HG02798 (cell line): ENCODE data around the gene CDH4.

Experiments
- ATAC-seq: cut with Tn5 transposase; IDR thresholded peaks from one replicate; pipeline ENCODE4 v1.9.1; 2021; ENCODE audit warnings: mild to moderate bottlenecking; ENCODE audit not compliant: unreplicated experiment, poor library complexity

The CDH4 gene

DNA sequence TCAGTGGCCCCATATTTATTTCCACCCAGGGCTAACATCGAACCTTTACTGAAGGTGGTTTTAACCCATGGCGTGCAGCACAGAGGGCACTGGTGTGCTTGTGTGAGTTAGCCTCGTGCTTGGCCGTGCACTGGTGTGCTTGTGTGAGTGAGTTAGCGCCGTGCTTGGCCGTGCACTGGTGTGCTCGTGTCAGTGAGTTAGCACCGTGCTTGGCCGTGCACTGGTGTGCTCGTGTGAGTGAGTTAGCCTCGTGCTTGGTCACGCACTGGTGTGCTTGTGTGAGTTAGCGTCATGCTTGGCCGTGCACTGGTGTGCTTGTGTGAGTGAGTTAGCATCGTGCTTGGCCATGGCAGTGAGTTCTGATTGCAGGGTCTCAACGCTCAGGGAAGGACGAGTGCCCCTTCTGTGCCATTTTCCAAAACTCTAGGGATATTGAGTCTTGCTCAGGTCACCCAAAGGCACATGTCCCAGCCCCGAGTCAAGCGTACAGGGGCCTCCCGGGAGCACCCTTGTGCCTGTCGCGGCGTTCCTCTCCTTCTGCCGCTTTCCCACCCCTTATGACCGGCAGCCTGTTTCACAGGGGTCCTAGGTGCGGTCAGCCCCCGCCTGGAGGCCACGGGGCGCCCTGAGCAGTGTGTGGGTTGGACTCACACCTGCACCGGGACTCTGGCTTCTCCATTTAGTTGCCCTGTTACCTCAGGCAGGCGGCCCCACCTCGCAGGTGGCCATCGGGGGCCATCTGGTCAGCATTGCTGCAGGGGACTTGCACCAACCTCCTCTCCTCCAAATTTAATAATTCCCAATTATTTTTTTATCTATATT, 399.1 kb downstream of the CDH4 start:
- ATAC-seq, result no peak

DNA sequence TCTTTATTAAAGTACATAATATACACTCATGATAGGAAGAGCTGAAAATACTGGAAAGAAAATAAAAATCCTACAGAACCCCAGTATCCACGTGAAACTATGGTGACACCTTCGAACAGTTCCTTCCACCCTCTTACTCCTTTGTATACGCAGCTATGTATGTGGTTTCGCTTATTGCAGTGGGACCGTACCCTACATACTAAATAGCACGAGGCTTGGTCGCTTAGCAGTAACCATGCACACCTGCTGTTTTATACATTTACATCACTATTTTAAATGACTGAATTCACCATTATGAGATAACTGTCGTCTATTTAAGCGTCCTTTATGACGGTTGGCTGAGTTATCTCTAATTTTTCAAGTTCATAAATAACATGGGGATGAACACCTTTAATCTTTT, 400.1 kb downstream of the CDH4 start:
- no peak for ATAC-seq

DNA sequence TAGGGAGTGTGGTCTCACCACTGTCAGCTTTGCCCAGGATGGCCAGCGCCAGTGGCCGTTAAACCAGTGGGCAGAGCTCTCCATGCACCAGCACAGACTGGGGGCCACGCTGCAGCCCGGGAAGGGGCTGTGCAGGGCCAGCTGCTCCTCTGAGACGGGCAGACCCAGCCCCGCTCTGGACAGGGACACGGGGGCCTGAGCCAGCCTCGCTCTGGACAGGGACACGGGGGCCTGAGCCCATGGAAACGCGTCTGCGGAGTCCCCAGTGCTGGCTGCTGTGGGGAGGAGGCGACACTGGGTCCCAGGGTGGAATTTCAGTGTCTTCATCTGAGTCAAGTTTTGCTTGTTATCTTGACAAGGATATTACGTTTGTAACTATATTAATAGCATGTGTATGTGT, 402.7 kb downstream of the CDH4 start:
- no peak for ATAC-seq

DNA sequence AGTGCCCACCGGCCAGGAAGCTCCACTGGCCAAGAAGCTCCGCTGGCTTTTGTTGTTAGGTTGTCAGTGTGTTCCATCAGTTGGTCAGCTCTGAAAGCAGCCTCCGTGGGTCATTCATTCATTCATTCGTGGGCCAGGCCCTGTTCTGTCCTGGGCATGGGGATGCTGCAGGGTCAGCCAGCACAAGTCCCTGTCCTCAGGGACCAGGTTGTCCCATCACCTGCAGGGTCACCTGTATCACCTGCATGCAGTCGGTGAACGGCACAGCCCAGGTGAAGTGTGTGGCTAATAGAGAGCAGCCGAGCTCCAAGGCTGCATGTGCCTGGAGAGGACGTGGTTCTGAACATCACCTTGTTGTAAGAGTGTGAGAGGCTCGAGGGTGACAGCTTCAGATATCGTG, 403.5 kb downstream of the CDH4 start:
- no peak for ATAC-seq

DNA sequence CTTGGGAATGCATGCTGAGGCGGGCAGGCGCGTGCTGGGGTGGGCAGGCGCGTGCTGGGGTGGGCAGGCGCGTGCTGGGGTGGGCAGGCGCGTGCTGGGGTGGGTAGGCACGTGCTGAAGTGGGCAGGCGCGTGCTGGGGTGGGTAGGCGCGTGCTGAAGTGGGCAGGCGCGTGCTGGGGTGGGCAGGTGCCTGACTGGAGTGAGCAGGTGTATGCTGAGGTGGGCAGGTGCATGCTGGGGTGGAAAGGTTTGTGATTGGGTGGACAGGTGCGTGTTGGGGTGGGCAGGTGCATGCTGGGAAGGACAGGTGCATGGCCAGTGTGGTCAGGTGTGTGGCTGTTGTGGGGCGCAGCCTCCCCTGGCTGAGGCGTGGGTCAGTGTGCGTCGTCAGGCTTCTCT, 404.1 kb downstream of the CDH4 start:
- no peak for ATAC-seq

DNA sequence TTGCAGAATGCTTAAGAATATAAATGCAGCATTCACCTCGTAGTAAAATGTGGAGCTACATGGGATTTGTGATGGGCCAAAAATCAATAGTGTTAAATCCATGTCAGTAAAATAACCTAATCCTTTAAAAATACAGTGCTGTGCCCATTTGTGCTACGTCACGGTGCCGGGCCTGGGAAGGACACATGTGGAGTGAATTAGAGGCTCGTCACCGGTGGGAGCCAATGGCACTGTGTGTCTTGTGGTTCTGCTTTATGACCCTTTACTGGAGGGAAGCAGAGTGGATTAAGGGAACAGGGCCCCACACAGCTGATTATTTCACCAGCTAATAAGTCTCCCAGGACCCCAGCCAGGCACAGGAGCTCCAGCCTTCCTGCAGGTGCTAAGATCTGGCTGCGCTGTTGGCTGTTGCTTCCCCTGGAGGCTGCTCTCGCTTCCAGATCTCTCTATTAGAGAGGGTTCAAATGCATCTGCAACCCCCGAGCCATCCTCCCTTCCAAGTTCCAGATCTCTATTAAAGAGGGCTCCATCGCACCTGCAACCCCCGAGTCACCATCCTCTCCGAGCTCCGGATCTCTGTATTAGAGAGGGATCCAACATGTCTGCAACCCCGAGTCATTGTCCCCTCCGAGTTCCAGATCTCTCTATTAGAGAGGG, 405.8 kb downstream of the CDH4 start:
- no peak for ATAC-seq

- no peak for ATAC-seq
Observed at GRCh38 chr20:61658563-61658962, 406.5 kb downstream of the CDH4 start.

DNA sequence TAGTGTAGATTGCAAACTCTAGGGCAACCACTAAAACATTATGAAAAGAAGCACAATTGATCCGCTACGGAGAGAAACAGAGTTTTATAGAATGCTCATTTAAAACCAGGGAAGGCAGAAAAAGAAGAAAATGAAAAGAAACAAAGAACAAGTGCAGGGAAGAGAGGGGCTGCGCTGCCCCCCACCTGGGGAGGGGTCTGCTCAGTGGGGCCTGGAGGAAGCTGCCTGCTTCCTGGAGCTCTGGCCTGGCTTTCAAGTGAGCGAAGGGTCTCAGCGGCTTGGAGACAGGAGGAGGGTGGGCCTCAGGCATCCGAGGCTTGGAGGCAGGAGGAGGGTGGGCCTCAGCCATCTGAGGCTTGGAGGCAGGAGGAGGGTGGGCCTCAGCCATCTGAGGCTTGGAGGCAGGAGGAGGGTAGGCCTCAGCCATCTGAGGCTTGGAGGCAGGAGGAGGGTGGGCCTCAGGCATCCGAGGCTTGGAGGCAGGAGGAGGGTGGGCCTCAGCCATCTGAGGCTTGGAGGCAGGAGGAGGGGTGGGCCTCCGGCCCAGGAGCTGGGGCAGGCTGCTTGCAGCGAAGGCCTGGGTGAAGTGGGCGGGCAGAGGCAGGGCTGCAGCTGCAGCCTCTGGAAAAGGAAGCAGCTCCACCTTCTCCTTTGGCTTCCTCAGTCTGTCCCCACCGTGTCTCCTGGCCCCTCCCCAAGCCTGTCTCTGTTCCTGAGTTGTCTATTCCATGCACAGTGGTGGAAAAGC, 407.4 kb downstream of the CDH4 start:
- no peak for ATAC-seq

DNA sequence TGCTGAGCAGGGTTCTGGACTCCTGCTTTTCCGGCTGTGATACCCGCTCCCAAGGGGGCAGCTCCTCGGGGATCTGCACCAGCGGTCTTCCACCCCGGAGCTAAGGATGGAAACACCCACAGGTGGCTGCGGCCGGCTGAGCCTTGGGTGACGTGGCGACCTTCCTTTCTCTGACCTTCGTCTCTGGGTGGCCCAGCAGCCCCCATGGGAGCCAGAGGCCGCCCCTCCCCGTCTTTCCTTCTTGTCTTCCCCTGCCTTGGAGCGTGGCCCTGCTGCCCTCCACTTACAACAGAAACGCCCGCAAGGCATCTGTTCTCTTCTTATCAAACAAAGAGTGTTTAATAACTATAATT, 407.9 kb downstream of the CDH4 start:
- no peak for ATAC-seq

DNA sequence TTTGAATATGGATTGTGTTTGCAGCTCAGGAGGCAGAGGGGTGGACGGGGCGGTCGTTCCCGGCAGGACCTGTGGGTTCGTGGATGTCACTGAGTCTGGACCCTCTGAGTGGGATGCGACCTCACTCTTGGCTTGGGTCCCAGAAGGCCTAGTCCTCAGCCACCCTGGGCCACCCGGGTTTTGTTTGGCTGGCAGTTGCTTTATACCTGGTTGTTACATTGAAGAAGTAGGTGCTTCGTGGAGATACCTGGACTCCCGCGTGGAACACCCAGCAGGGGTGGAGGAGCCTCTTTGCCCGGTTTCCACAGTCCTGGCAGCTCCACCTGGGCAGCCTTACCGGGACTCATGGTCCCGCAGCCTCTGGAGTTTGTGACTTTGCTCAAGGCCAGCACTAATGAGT, 408.5 kb downstream of the CDH4 start:
- no peak for ATAC-seq

DNA sequence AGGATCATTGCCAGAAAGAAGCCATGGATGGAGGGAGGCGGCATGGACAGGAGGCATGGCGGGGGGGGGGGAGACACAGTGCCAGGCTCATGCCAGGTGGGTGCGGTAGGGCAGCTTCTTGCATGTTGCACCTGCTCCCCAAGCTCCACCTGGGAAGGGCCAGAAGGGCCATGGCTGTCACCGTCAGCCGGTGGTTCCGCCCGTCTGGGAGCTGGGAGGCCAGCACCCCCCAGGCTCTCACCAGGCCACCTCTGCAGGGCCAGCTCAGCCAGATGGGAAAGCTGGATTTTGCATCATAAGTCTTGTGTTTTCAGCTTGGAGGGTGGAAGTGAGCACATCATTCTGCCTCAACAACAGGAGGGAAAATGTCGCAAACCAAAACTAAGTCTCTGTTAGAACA, 409.0 kb downstream of the CDH4 start:
- no peak for ATAC-seq

DNA sequence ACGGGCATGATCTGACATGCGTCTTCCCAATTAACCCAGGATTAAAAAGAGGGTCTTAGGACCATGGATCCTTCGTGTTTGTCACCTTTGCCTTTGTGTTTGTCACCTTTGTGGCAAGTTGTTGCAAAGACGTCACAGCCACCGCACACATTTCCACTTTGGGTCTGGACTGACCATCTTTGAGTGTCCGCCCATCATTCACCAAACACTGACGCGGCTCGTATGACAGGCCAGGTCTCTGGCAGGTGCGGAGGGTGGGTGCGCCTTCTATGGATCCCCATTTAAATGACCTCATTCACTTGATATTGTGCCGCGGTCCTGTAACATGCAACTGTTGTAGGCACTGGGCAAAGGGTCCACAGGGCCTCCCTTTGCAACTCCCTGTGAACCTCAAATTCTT, 409.5 kb downstream of the CDH4 start:
- no peak for ATAC-seq

DNA sequence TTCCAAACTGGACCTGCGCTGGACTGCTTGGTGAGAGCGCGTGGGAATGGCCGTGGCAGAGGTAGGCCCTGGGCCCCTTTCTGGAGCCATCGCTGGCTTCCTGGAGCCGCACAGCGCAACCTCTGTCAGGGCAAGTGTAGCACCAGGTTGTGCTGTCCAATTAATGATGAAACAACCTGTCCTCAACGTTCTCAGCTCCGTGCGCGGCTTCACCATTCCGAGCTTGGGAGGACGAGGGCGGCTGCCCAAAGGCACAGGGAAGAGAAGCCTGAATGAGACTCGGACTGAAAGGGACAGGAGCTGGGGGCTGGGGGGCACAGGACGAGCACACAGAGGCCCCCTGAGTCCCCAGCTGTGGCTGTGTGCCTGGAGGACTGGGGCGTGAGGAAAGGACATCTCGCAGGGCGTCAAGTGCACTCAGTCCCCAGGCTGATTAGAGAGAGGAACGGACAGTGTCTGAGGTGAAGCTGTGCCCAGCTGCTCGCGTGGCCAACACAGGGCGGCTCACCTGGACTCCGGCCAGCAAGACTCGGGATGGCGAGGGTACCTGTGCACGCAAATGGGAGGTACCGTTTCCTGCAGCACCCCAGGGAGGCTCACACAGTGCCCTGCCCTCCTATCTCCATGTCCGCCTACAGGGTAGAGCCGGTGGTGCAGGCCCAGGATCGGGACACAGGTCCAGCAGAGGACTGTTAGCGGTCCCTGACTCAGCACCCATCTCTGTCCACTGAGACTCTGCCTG, 410.3 kb downstream of the CDH4 start:
- no peak for ATAC-seq

DNA sequence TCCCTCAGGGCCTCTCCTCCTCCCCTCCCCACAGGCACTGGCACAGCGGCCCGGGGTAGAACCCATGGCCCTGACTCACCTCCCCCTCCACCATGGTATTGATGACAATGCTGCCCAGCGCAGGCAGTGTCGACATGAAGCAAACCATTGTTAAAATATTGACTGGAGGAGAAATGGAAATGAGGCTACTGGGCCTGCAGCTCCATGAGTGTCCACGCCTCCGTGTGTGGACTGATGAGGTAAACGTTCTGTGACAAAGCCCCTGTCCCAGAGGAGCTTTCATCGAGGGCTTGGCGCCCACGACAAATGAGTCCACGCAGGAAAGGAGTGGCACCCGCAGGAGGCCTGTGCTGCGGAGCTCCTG, 410.9 kb downstream of the CDH4 start:
- ATAC-seq, result no peak

DNA sequence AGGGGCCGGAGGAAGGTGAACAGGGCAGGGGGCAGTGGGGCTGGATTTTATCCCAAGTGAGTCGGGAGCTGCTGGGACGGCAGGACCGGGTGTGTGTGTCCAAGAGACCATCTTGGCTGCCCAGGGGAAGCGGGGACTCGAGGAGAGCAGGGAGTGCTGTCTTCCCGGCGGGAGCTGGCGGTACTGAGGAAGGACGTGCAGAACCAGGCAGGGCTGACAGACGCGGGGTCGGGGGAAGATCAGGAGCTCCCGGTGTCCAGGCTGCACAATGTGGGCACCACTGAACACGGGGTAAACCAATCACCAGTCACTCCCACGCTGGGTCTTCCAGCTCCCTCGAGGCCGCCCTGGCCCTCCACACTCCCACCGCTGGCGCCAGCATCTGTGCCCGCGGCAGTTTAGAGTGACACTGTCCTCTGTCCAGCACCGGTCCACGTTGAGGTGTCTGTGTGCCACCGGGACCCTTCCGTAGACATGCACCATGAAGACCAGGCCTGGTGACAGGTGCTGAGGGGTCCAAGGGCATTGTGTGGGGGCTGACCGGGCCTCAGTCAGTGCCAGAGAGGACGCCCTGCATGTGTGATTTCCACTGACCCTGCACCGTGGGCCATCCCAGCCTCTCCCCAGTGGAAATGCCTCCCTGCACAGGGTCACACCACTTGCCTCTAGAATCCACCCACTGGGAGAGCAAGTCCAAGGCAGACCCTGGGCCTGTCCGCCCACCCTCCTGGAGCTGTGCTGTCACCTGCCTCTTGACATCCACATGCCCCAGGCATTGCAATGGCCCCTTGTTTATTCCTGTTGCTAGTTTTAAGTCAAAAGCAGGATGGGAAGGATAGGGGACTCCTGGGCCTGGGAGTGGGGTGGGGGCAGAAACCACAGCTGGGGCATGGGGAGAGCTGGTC, 411.7 kb downstream of the CDH4 start:
- ATAC-seq, result no peak

GRCh38 chr20:61664556-61665320, 412.7 kb downstream of the CDH4 start:
- ATAC-seq, result no peak

DNA sequence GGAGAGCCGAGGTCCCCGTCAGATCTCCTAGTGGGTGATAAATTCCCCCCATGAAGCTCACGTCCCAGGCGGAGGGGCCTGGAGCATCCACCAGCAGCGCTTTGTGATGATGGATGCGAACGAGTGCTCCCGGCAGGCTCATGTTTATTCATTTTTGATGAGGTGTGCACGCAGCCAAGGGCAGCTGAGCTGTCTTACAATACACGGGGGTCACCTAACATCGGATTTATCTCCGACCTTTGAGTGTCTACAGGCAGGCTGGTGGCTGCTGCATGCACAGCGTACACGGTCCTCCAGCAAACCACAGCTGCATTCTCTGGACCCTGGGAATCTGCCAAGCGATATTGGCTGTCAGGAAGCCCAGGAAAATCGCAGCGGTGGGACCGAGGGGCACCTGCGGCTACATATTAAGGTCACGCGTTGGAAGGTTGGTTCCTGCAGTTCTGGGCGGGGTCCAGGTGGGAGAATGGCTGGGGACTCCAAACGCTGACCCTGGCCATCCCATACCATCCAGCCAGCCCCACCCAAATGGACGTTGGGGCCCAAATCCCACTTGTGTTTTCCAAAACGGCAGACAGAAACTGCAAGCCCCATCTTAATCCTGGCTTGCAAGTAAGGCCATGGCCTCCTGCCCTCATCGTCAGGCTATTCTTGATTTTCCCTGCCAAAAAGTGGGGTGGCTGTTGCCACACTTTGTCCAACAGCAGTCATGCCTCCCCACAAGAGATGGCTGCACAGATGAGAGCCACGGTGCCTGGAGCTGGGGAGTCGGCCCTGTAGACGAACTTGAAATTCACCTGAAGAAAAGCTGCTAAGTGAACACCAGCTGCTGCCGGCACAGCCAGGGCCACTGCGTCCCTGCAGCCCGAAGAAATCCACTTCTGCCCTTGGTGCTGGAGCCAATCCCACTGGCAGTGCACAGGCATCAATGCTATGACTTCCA, 413.7 kb downstream of the CDH4 start:
- ATAC-seq, result no peak

- no peak for ATAC-seq
Observed at GRCh38 chr20:61666471-61666832, 414.4 kb downstream of the CDH4 start.
